Stimulated activated naive B cell treated with anti-CD40 and anti-IgM and Interleukin-4, amounts not matched to agents 10 μg/mL and 1 μg/mL and 100 μg/mL, for 72 hours (primary cell): ENCODE data around the gene CDC45.

Experiments used
- ATAC-seq, 2 donors: fragments of 150-1000 bp; cut with Tn5 transposase; replicated peaks; 2 replicates each; pipeline ENCODE4 v1.10.0; 2021; ENCODE audit warnings: moderate library complexity in 1 of 2
- DNase-seq: peaks from one replicate; pipeline ENCODE4 v3.0.0; 2021
- H3K27ac Mint-ChIP-seq: one replicate; pipeline ENCODE4 v1.8.0; 2022; ENCODE audit warnings: mild to moderate bottlenecking, mixed read lengths
- H3K27me3 Mint-ChIP-seq, 2 donors: one replicate each; pipeline ENCODE4 v1.8.0; 2022; ENCODE audit warnings: mixed read lengths in 2 of 2
- H3K36me3 Mint-ChIP-seq, 2 donors: one replicate each; pipeline ENCODE4 v1.8.0; 2022; ENCODE audit warnings: mixed read lengths in 2 of 2, mild to moderate bottlenecking in 1 of 2
- H3K4me1 Mint-ChIP-seq, 2 donors: one replicate each; pipeline ENCODE4 v1.8.0; 2022; ENCODE audit warnings: mixed read lengths in 2 of 2, mild to moderate bottlenecking in 1 of 2
- H3K4me3 Mint-ChIP-seq, 2 donors: one replicate each; pipeline ENCODE4 v1.8.0; 2022; ENCODE audit warnings: mild to moderate bottlenecking in 2 of 2, mixed read lengths in 2 of 2, moderate library complexity in 1 of 2
- H3K9me3 Mint-ChIP-seq, 2 donors: one replicate each; pipeline ENCODE4 v1.8.0; 2022; ENCODE audit warnings: mixed read lengths in 2 of 2, mild to moderate bottlenecking in 1 of 2

CDC45 gene

GRCh38 chr22:19469421-19469820 lies 10.3 kb upstream of the CDC45 start:
- Mint-ChIP-seq H3K9me3 (no peaks in the 10 kb centered on the region), H3K27me3 (no peaks in the 10 kb centered on the region), H3K36me3 (peaks cover 44 to 76% of the 10 kb centered on the region in 2 donors), H3K4me3 (no peak overlapping the region), H3K27ac (no peak overlapping the region), H3K4me1 (peaks cover 0 to 3% of the 10 kb centered on the region in 2 donors)
- DNase-seq (no peak), ATAC-seq (no peak)

- peaks cover 39 to 75% of the 10 kb centered on the region in 2 donors for H3K36me3 Mint-ChIP-seq
- no peaks in the 10 kb centered on the region for H3K27me3 Mint-ChIP-seq
- no peaks in the 10 kb centered on the region for H3K9me3 Mint-ChIP-seq
- H3K4me1 Mint-ChIP-seq = peaks cover 0 to 3% of the 10 kb centered on the region in 2 donors
- ATAC-seq (no peak), DNase-seq (no peak)
- no peak overlapping the region for H3K4me3 Mint-ChIP-seq
- H3K27ac Mint-ChIP-seq = no peak overlapping the region
These were observed 9.7 kb upstream of the CDC45 start for GRCh38 chr22:19470010-19470409.

GRCh38 chr22:19471572-19471971 lies 8.1 kb upstream of the CDC45 start:
- Mint-ChIP-seq H3K27ac (peak overlapping the region; percentile 7), H3K36me3 (peaks cover 34 to 69% of the 10 kb centered on the region in 2 donors), H3K4me1 (peaks cover 10% of the 10 kb centered on the region in 2 donors), H3K4me3 (no peak overlapping the region), H3K27me3 (no peaks in the 10 kb centered on the region), H3K9me3 (no peaks in the 10 kb centered on the region)
- DNase-seq = no peak
- ATAC-seq = no peak

GRCh38 chr22:19472233-19472632 lies 7.5 kb upstream of the CDC45 start:
- Mint-ChIP-seq H3K36me3 (peaks cover 34 to 67% of the 10 kb centered on the region in 2 donors), H3K27me3 (no peaks in the 10 kb centered on the region), H3K4me3 (no peak overlapping the region), H3K27ac (no peak overlapping the region), H3K4me1 (peaks cover 11 to 13% of the 10 kb centered on the region in 2 donors), H3K9me3 (no peaks in the 10 kb centered on the region)
- DNase-seq (no peak), ATAC-seq (no peak)

- Mint-ChIP-seq H3K36me3 (peaks cover 28 to 54% of the 10 kb centered on the region in 2 donors), H3K4me3 (no peak overlapping the region), H3K9me3 (no peaks in the 10 kb centered on the region), H3K4me1 (peaks cover 19 to 24% of the 10 kb centered on the region in 2 donors), H3K27me3 (no peaks in the 10 kb centered on the region), H3K27ac (no peak overlapping the region)
- DNase-seq (no peak), ATAC-seq (no peak)
These were observed 6.1 kb upstream of the CDC45 start for GRCh38 chr22:19473578-19473977.

- peaks cover 28 to 38% of the 10 kb centered on the region in 2 donors for H3K4me1 Mint-ChIP-seq
- no peaks in the 10 kb centered on the region for H3K9me3 Mint-ChIP-seq
- H3K27ac Mint-ChIP-seq = no peak overlapping the region
- H3K36me3 Mint-ChIP-seq = peaks cover 20 to 35% of the 10 kb centered on the region in 2 donors
- no peak overlapping the region for H3K4me3 Mint-ChIP-seq
- ATAC-seq (no peak), DNase-seq (no peak)
- no peaks in the 10 kb centered on the region for H3K27me3 Mint-ChIP-seq
These were observed 3.7 kb upstream of the CDC45 start for GRCh38 chr22:19476023-19476422.

- Mint-ChIP-seq H3K27me3 (no peaks in the 10 kb centered on the region), H3K9me3 (no peaks in the 10 kb centered on the region), H3K27ac (no peak overlapping the region), H3K36me3 (peaks cover 11 to 20% of the 10 kb centered on the region in 2 donors), H3K4me3 (peak overlapping the region; percentile 95 to 100), H3K4me1 (peaks cover 28 to 38% of the 10 kb centered on the region in 2 donors)
- no peak for DNase-seq
- no peak for ATAC-seq
These were observed 2.2 kb upstream of the CDC45 start for GRCh38 chr22:19477321-19478044.

- DNase-seq = no peak
- Mint-ChIP-seq H3K4me1 (peaks cover 28 to 38% of the 10 kb centered on the region in 2 donors), H3K4me3 (peak overlapping the region; percentile 95 to 100), H3K9me3 (no peaks in the 10 kb centered on the region), H3K36me3 (peaks cover 10 to 15% of the 10 kb centered on the region in 2 donors), H3K27me3 (no peaks in the 10 kb centered on the region), H3K27ac (peak overlapping the region; percentile 78)
- no peak for ATAC-seq
These were observed 1.4 kb upstream of the CDC45 start for GRCh38 chr22:19478045-19478900.

- H3K27me3 Mint-ChIP-seq = no peaks in the 10 kb centered on the region
- H3K36me3 Mint-ChIP-seq = peaks cover 9 to 13% of the 10 kb centered on the region in 2 donors
- peak within 1 kb of the TSS; percentile 95 to 100 for H3K4me3 Mint-ChIP-seq
- peaks cover 25 to 43% of the 10 kb centered on the region in 2 donors for H3K4me1 Mint-ChIP-seq
- no peaks in the 10 kb centered on the region for H3K9me3 Mint-ChIP-seq
- H3K27ac Mint-ChIP-seq = peak within 1 kb of the TSS; percentile 100
- peak; percentile 70 to 72 for ATAC-seq
- peak; percentile 80 for DNase-seq
These were observed 792 bp upstream of the CDC45 start, which contains the start of gene UFD1 for GRCh38 chr22:19478901-19479354. Gene UFD1, minus strand, starts transcription at chr22:19479193. Its CDS starts 108 bp downstream, at chr22:19479085.

- ATAC-seq = peak in 1 of 2 donors; percentile 1
- H3K27ac Mint-ChIP-seq = peak overlapping the region; percentile 100
- H3K4me3 Mint-ChIP-seq = peak overlapping the region; percentile 95 to 100
- peaks cover 25 to 42% of the 10 kb centered on the region in 2 donors for H3K4me1 Mint-ChIP-seq
- H3K9me3 Mint-ChIP-seq = no peaks in the 10 kb centered on the region
- no peak for DNase-seq
- H3K36me3 Mint-ChIP-seq = peaks cover 13 to 16% of the 10 kb centered on the region in 2 donors
- no peaks in the 10 kb centered on the region for H3K27me3 Mint-ChIP-seq
These were observed 451 bp downstream of the CDC45 start for GRCh38 chr22:19480173-19480568.

- Mint-ChIP-seq H3K36me3 (peaks cover 10 to 16% of the 10 kb centered on the region in 2 donors), H3K27ac (peak overlapping the region; percentile 31), H3K4me1 (peaks cover 22 to 38% of the 10 kb centered on the region in 2 donors), H3K4me3 (peak overlapping the region; percentile 95 to 100), H3K27me3 (no peaks in the 10 kb centered on the region), H3K9me3 (no peaks in the 10 kb centered on the region)
- ATAC-seq = no peak
- no peak for DNase-seq
These were observed 1.1 kb downstream of the CDC45 start for GRCh38 chr22:19480789-19481188.

- Mint-ChIP-seq H3K36me3 (peaks cover 10 to 16% of the 10 kb centered on the region in 2 donors), H3K27ac (no peak overlapping the region), H3K4me1 (peaks cover 16 to 30% of the 10 kb centered on the region in 2 donors), H3K27me3 (no peaks in the 10 kb centered on the region), H3K9me3 (no peaks in the 10 kb centered on the region), H3K4me3 (no peak overlapping the region)
- no peak for DNase-seq
- ATAC-seq = no peak
These were observed 2.6 kb downstream of the CDC45 start for GRCh38 chr22:19482297-19482696.

GRCh38 chr22:19483481-19484244 lies 3.9 kb downstream of the CDC45 start:
- Mint-ChIP-seq H3K27ac (no peak overlapping the region), H3K36me3 (peaks cover 12 to 16% of the 10 kb centered on the region in 2 donors), H3K4me3 (no peak overlapping the region), H3K4me1 (peaks cover 9 to 20% of the 10 kb centered on the region in 2 donors), H3K27me3 (no peaks in the 10 kb centered on the region), H3K9me3 (no peaks in the 10 kb centered on the region)
- ATAC-seq = no peak
- DNase-seq = no peak

- Mint-ChIP-seq H3K27me3 (no peaks in the 10 kb centered on the region), H3K9me3 (no peaks in the 10 kb centered on the region), H3K4me3 (no peak overlapping the region), H3K36me3 (peaks cover 13 to 17% of the 10 kb centered on the region in 2 donors), H3K27ac (no peak overlapping the region), H3K4me1 (peaks cover 0 to 10% of the 10 kb centered on the region in 2 donors)
- DNase-seq = no peak
- ATAC-seq = no peak
These were observed 8.6 kb downstream of the CDC45 start for GRCh38 chr22:19488285-19488684.
